Transverse colon (tissue), 4 donors: ENCODE data around the gene FAM25G. TPM values are rescaled to one million over a fixed set of nuclear protein-coding genes. Genes with fewer than 3 reads are reported as not detected.
"Not testable (repeated sequence)": the region's sequence is repeated elsewhere in the genome, so short reads cannot be mapped to it uniquely, and the experiment has no call there.

Source experiments
- DNase-seq: peaks from one replicate; pipeline ENCODE4 v3.0.0-alpha.2; 2019
- H3K27ac ChIP-seq, 4 donors: fragments of 200-600 bp; sonication (generic); 2 replicates each; pipeline ENCODE4 v1.5.1; 2016 to 2018; ENCODE audit warnings: inconsistent platforms in 4 of 4
- H3K27me3 ChIP-seq: fragments of 200-600 bp; sonication (generic); 2 replicates; pipeline ENCODE4 v1.5.1; 2017; ENCODE audit warnings: inconsistent platforms
- H3K36me3 ChIP-seq, 4 donors: fragments of 200-600 bp; sonication (generic); 2 replicates each; pipeline ENCODE4 v1.5.1; 2017 to 2019; ENCODE audit warnings: inconsistent platforms in 4 of 4
- H3K4me1 ChIP-seq, 4 donors: fragments of 200-600 bp; sonication (generic); 2 replicates each; pipeline ENCODE4 v1.5.1; 2017 to 2020; ENCODE audit warnings: inconsistent platforms in 4 of 4
- H3K4me3 ChIP-seq, 4 donors: fragments of 200-600 bp; sonication (generic); 1 replicate in 1 of 4; 2 replicates in 3 of 4; pipeline versions ENCODE4 v1.5.1 to v1.6.1; 2017 to 2019; ENCODE audit warnings: inconsistent platforms in 4 of 4
- H3K9me3 ChIP-seq, 2 donors: fragments of 200-600 bp; sonication (generic); 2 replicates each; pipeline ENCODE4 v1.5.1; 2017 to 2019; ENCODE audit warnings: inconsistent platforms in 2 of 2
- CTCF ChIP-seq, 5 experiments: fragments of 200-600 bp in 3 of 5; fragments of 450-650 bp in 2 of 5; sonication (generic) in 3 of 5; IDR thresholded peaks; 1 replicate in 2 of 5; 2 replicates in 3 of 5; pipeline ENCODE4 v1.5.1; 2016 to 2017; ENCODE audit warnings: antibody characterized with exemption in 5 of 5, inconsistent platforms in 3 of 5, mild to moderate bottlenecking in 2 of 5, moderate library complexity in 1 of 5
- EP300 ChIP-seq: sonication (generic); formaldehyde crosslinking; IDR thresholded peaks from one replicate; pipeline ENCODE4 v1.6.1; 2017; ENCODE audit warnings: antibody characterized with exemption, low read depth
- POLR2A ChIP-seq: fragments of 450-650 bp; IDR thresholded peaks from one replicate; pipeline ENCODE4 v1.6.1; 2016; ENCODE audit warnings: antibody characterized with exemption, mild to moderate bottlenecking, moderate library complexity
- POLR2AphosphoS5 ChIP-seq, 3 donors: sonication (generic); formaldehyde crosslinking; IDR thresholded peaks; one replicate each; pipeline ENCODE4 v1.6.1; 2016; ENCODE audit warnings: antibody characterized with exemption in 3 of 3
- WGBS, 2 donors: methylation state at CpG; one replicate each; pipeline ENCODE4 v1.1.5; 2018; ENCODE audit warnings: low coverage in 1 of 2; 5-methylcytosine and 5-hydroxymethylcytosine counted together
- in situ Hi-C, 4 donors: fragments of 200-750 bp; cut with MboI; loops; one replicate each; pipeline versions ENCODE4 v1.15.0 to v1.15.1; 2017; ENCODE audit warnings: low sequenced_read_pairs in 3 of 4, low pct_ligation_motif_present in 1 of 4, low pct_unique_long_range_greater_than_20kb in 1 of 4
- intact Hi-C: fragments of 100-400 bp; cut with DNase I; formaldehyde crosslinking; loops from one replicate; pipeline ENCODE4 v1.15.1; 2023; ENCODE audit warnings: low total_unique reads
- total RNA-seq, 4 donors: library from RNA; depleted of rRNA; stranded (reverse); fragments of >200 nt; gene quantifications; one replicate each; pipeline ENCODE4 v1.1.0, GENCODE V29; 2016

FAM25G gene
- total RNA-seq, 4 donors from 2014 or later, result not detected

- H3K27ac ChIP-seq, H3K4me3 ChIP-seq, H3K36me3 ChIP-seq, in situ Hi-C loops, H3K4me1 ChIP-seq, intact Hi-C loops, H3K9me3 ChIP-seq, DNase-seq, H3K27me3 ChIP-seq: not testable (repeated sequence)
- WGBS, 2 donors, result 65 to 66% methylated on average over 7 to 14 of the region's 14 CpGs
Observed at GRCh38 chr10:47465216-47465917, 26.1 kb downstream of the FAM25G start.

- intact Hi-C loops, H3K27me3 ChIP-seq, H3K4me3 ChIP-seq, H3K27ac ChIP-seq, DNase-seq, H3K4me1 ChIP-seq, H3K9me3 ChIP-seq, H3K36me3 ChIP-seq, in situ Hi-C loops: not testable (repeated sequence)
- 100% methylated on average over 3 of the region's 9 CpGs; no CpG with 5 or more reads in 1 of the 2 donors for WGBS, 2 donors
Observed at GRCh38 chr10:47462577-47463358, 28.7 kb downstream of the FAM25G start.

GRCh38 chr10:47461261-47461687, 30.2 kb downstream of the FAM25G start:
- H3K9me3 ChIP-seq, H3K36me3 ChIP-seq, intact Hi-C loops, in situ Hi-C loops, H3K27me3 ChIP-seq, H3K4me1 ChIP-seq, H3K27ac ChIP-seq: not testable (repeated sequence)
- 11% methylated on average over 5 of the region's 37 CpGs; no CpG with 5 or more reads in 1 of the 2 donors for WGBS, 2 donors
- DNase-seq, result peak; percentile 34
- peak in 1 of 5 experiments; percentile 24 for TF ChIP-seq CTCF (IDR thresholded peaks at IDR 0.05)
- peak overlapping the region in 1 of 4 donors; percentile 30 for H3K4me3 ChIP-seq

GRCh38 chr10:47458466-47459154, 32.9 kb downstream of the FAM25G start:
- no peaks in the 10 kb centered on the region for H3K27me3 ChIP-seq
- no peaks in the 10 kb centered on the region for H3K4me1 ChIP-seq
- WGBS, 2 donors, result 67 to 79% methylated on average over 2 to 4 of the region's 4 CpGs
- intact Hi-C loops (no loop called here), in situ Hi-C loops (no loop called here)
- no peaks in the 10 kb centered on the region for H3K9me3 ChIP-seq
- DNase-seq, result no peak
- no peak overlapping the region for H3K27ac ChIP-seq
- H3K4me3 ChIP-seq, result no peak overlapping the region
- TF ChIP-seq POLR2AphosphoS5 (IDR thresholded peaks at IDR 0.05) (no peak), CTCF (IDR thresholded peaks at IDR 0.05) (no peak), POLR2A (no peak), EP300 (no peak)
- no peaks in the 10 kb centered on the region for H3K36me3 ChIP-seq

- Histone ChIP-seq H3K4me1 (no peaks in the 10 kb centered on the region), H3K9me3 (no peaks in the 10 kb centered on the region), H3K4me3 (no peak overlapping the region), H3K36me3 (no peaks in the 10 kb centered on the region), H3K27ac (no peak overlapping the region), H3K27me3 (no peaks in the 10 kb centered on the region)
- intact Hi-C loops (no loop called here), in situ Hi-C loops (no loop called here)
- 81% methylated on average over 1 of the region's 1 CpG; no CpG with 5 or more reads in 1 of the 2 donors for WGBS, 2 donors
- TF ChIP-seq POLR2AphosphoS5 (IDR thresholded peaks at IDR 0.05), result no peak
- no peak for TF ChIP-seq EP300
- TF ChIP-seq POLR2A, result no peak
- no peak for TF ChIP-seq CTCF (IDR thresholded peaks at IDR 0.05)
- no peak for DNase-seq
Observed at GRCh38 chr10:47457826-47458225, 33.7 kb downstream of the FAM25G start.
